ENCODE data around the gene SMYD3. TPM values are rescaled to one million over a fixed set of nuclear protein-coding genes. Genes with fewer than 3 reads are reported as not detected.
A peak's percentile ranks its signal among the peaks of the same experiment; 100 is the strongest.

SMYD3 gene
- total RNA-seq, 1 experiment from 2014 or later = 25.5 TPM

GRCh38 chr1:245858722-245859492 is 648.2 kb downstream of the SMYD3 start:
- no peak overlapping the region for H2AK5ac ChIP-seq (ENCODE audit: insufficient read length, low read length)
- no peaks in the 10 kb centered on the region; the same call in 1 of the 2 replicates for H3K4me1 ChIP-seq (ENCODE audit: insufficient read depth, low read length)
- no peak for DNase-seq
- TF ChIP-seq CTCF (conservative IDR thresholded peaks at IDR 0.05) = peak; percentile 47
- no peak overlapping the region for H4K5ac ChIP-seq (ENCODE audit: insufficient read length, low read depth, low read length)
- Mint-ChIP-seq H3K4me1 (peaks cover 15 to 19% of the 10 kb centered on the region in 2 experiments), H3K9me3 (no peaks in the 10 kb centered on the region), H3K27ac (no peak overlapping the region), H3K4me3 (no peak overlapping the region), H3K27me3 (ENCODE audit: low read depth) (no peaks in the 10 kb centered on the region; the same call in 1 of the 2 replicates), H3K36me3 (ENCODE audit: insufficient read depth in 1 of 3, low read depth in 3 of 3) (peaks cover 0 to 2% (median 0%) of the 10 kb centered on the region in 3 experiments; a peak in 2 of 7 replicates)
- H4K20me1 ChIP-seq (ENCODE audit: control insufficient read depth, insufficient read depth, insufficient read length) = no peaks in the 10 kb centered on the region
- H2BK12ac ChIP-seq (ENCODE audit: insufficient read length, low read depth, low read length) = no peak overlapping the region
- no peak overlapping the region for H3K4me2 ChIP-seq (ENCODE audit: insufficient read depth, insufficient read length, low read length)
- H2BK120ac ChIP-seq (ENCODE audit: low read depth, low read length, poor library complexity, severe bottlenecking) = no peak overlapping the region
- H3K27ac ChIP-seq (ENCODE audit: insufficient read length, low read depth, low read length) = no peak overlapping the region
- H2AFZ ChIP-seq (ENCODE audit: low read length) = no peak overlapping the region
- H3K27me3 ChIP-seq (ENCODE audit: insufficient read depth, low read length) = no peaks in the 10 kb centered on the region
- H2BK15ac ChIP-seq (ENCODE audit: low read depth, low read length) = no peak overlapping the region
- H3K23me2 ChIP-seq (ENCODE audit: insufficient read length, low read depth, low read length, poor library complexity, severe bottlenecking) = no peaks in the 10 kb centered on the region
- no peaks in the 10 kb centered on the region for H3K79me1 ChIP-seq (ENCODE audit: insufficient read depth, low read depth, low read length, poor library complexity, severe bottlenecking)
- no peaks in the 10 kb centered on the region for H3K9me3 ChIP-seq (ENCODE audit: control insufficient read depth, low read depth, low read length)
- no peak overlapping the region for H3K23ac ChIP-seq (ENCODE audit: insufficient read length, low read depth, low read length)
- H3K14ac ChIP-seq (ENCODE audit: insufficient read depth, low read length) = no peak overlapping the region
- no peak overlapping the region for H3K18ac ChIP-seq (ENCODE audit: insufficient read length, low read depth, low read length)
- no peak overlapping the region for H2BK5ac ChIP-seq (ENCODE audit: insufficient read length, low read length)
- no peak overlapping the region for H3K9ac ChIP-seq (ENCODE audit: extremely low read depth, insufficient read length, low read length)
- no peak overlapping the region for H4K8ac ChIP-seq (replicated peaks; ENCODE audit: insufficient read length, low read depth, low read length)
- no peak overlapping the region for H3K4ac ChIP-seq (ENCODE audit: low read depth, low read length)
- WGBS (ENCODE audit: extremely low coverage, insufficient read length, low lambda C conversion rate) = no CpG with 5 or more reads among the region's 7 CpGs
- H3T11ph ChIP-seq (ENCODE audit: low read length) = no peak overlapping the region
- no peaks in the 10 kb centered on the region for H3K79me2 ChIP-seq (ENCODE audit: insufficient read depth, low read length)
- no peak overlapping the region for H2BK20ac ChIP-seq (ENCODE audit: low read depth, low read length, poor library complexity, severe bottlenecking)
- H3K56ac ChIP-seq (ENCODE audit: insufficient read length, low read depth, low read length) = no peak overlapping the region
- H4K91ac ChIP-seq (ENCODE audit: insufficient read length, low read depth, low read length) = no peak overlapping the region

All from H9 (cell line).